ENCODE measurements around the gene TATDN2. TPM values are rescaled to one million over a fixed set of nuclear protein-coding genes. Genes with fewer than 3 reads are reported as not detected.
A peak's percentile ranks its signal among the peaks of the same experiment; 100 is the strongest.

Gene TATDN2
- total RNA-seq, 1 donor from 2014 or later, result 34.5 TPM

GRCh38 chr3:10315771-10316344, 67.6 kb downstream of the TATDN2 start:
- Mint-ChIP-seq H3K9me3 (ENCODE audit: low read depth) (no peaks in the 10 kb centered on the region), H3K4me3 (ENCODE audit: low read depth) (no peak overlapping the region), H3K4me1 (ENCODE audit: low read depth) (peaks cover 11% of the 10 kb centered on the region), H3K27ac (no peak overlapping the region), H3K36me3 (ENCODE audit: insufficient read depth) (peaks cover 8% of the 10 kb centered on the region), H3K27me3 (no peaks in the 10 kb centered on the region)
- DNase-seq (ENCODE audit: low spot score, unreplicated experiment), result no peak
- TF ChIP-seq, protein P1, sequence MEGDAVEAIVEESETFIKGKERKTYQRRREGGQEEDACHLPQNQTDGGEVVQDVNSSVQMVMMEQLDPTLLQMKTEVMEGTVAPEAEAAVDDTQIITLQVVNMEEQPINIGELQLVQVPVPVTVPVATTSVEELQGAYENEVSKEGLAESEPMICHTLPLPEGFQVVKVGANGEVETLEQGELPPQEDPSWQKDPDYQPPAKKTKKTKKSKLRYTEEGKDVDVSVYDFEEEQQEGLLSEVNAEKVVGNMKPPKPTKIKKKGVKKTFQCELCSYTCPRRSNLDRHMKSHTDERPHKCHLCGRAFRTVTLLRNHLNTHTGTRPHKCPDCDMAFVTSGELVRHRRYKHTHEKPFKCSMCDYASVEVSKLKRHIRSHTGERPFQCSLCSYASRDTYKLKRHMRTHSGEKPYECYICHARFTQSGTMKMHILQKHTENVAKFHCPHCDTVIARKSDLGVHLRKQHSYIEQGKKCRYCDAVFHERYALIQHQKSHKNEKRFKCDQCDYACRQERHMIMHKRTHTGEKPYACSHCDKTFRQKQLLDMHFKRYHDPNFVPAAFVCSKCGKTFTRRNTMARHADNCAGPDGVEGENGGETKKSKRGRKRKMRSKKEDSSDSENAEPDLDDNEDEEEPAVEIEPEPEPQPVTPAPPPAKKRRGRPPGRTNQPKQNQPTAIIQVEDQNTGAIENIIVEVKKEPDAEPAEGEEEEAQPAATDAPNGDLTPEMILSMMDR (IDR thresholded peaks at IDR 0.05; ENCODE audit: unreplicated experiment), result no peak

GRCh38 chr3:10317311-10317960, 69.2 kb downstream of the TATDN2 start:
- H3K4me3 Mint-ChIP-seq (ENCODE audit: low read depth), result no peak overlapping the region
- no peak overlapping the region for H3K27ac Mint-ChIP-seq
- TF ChIP-seq, protein P1 (IDR thresholded peaks at IDR 0.05; ENCODE audit: unreplicated experiment), result no peak
- no peaks in the 10 kb centered on the region for H3K27me3 Mint-ChIP-seq
- no peak for DNase-seq (ENCODE audit: low spot score, unreplicated experiment)
- peaks cover 6% of the 10 kb centered on the region for H3K36me3 Mint-ChIP-seq (ENCODE audit: insufficient read depth)
- H3K4me1 Mint-ChIP-seq (ENCODE audit: low read depth), result peaks cover 11% of the 10 kb centered on the region
- H3K9me3 Mint-ChIP-seq (ENCODE audit: low read depth), result no peaks in the 10 kb centered on the region

DNA sequence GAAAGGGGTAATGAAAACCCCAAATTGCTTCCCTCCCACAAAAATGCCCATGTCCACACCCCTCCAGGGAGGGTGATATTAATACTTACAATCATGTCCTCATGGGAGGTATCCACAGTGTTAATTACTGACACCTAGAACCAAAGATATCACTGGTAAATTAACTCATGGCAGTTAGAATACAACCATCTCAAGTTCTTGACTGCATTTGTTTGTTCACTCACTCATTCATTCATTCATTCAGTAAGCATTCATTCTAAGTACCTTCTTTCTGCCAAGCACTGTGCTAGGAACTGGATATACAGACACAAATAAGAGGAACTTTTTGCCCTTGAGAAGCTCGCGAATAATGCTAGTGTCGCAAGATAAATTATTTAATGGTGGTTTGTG, 69.7 kb downstream of the TATDN2 start:
- no peak for DNase-seq (ENCODE audit: low spot score, unreplicated experiment)
- TF ChIP-seq, protein P1 (IDR thresholded peaks at IDR 0.05; ENCODE audit: unreplicated experiment), result no peak
- H3K4me1 Mint-ChIP-seq (ENCODE audit: low read depth), result peaks cover 11% of the 10 kb centered on the region
- peaks cover 5% of the 10 kb centered on the region for H3K36me3 Mint-ChIP-seq (ENCODE audit: insufficient read depth)
- H3K4me3 Mint-ChIP-seq (ENCODE audit: low read depth), result peak overlapping the region; percentile 16
- H3K27ac Mint-ChIP-seq, result peak overlapping the region; percentile 77
- no peaks in the 10 kb centered on the region for H3K9me3 Mint-ChIP-seq (ENCODE audit: low read depth)
- no peaks in the 10 kb centered on the region for H3K27me3 Mint-ChIP-seq

GRCh38 chr3:10319251-10319650, 71.0 kb downstream of the TATDN2 start:
- H3K9me3 Mint-ChIP-seq (ENCODE audit: low read depth), result no peaks in the 10 kb centered on the region
- TF ChIP-seq, protein P1 (IDR thresholded peaks at IDR 0.05; ENCODE audit: unreplicated experiment), result no peak
- H3K27ac Mint-ChIP-seq, result peak overlapping the region; percentile 59
- H3K4me3 Mint-ChIP-seq (ENCODE audit: low read depth), result peak overlapping the region; percentile 69
- peaks cover 11% of the 10 kb centered on the region for H3K4me1 Mint-ChIP-seq (ENCODE audit: low read depth)
- no peak for DNase-seq (ENCODE audit: low spot score, unreplicated experiment)
- H3K27me3 Mint-ChIP-seq, result no peaks in the 10 kb centered on the region
- peaks cover 5% of the 10 kb centered on the region for H3K36me3 Mint-ChIP-seq (ENCODE audit: insufficient read depth)

- no peak for DNase-seq (ENCODE audit: low spot score, unreplicated experiment)
- TF ChIP-seq, protein P1 (IDR thresholded peaks at IDR 0.05; ENCODE audit: unreplicated experiment), result no peak
- peak overlapping the region; percentile 91 for H3K4me3 Mint-ChIP-seq (ENCODE audit: low read depth)
- H3K27ac Mint-ChIP-seq, result peak overlapping the region; percentile 95
- H3K36me3 Mint-ChIP-seq (ENCODE audit: insufficient read depth), result peaks cover 4% of the 10 kb centered on the region
- H3K27me3 Mint-ChIP-seq, result no peaks in the 10 kb centered on the region
- H3K9me3 Mint-ChIP-seq (ENCODE audit: low read depth), result no peaks in the 10 kb centered on the region
- H3K4me1 Mint-ChIP-seq (ENCODE audit: low read depth), result peaks cover 11% of the 10 kb centered on the region
Measured at GRCh38 chr3:10319804-10320203, 71.5 kb downstream of the TATDN2 start.

Data from progenitor cell of endocrine pancreas (in vitro differentiated cells).